Activated CD8-positive, alpha-beta memory T cell treated with anti-CD3 and anti-CD28 coated beads, Interleukin-2, amount 50 U/mL, for 24 hours (primary cell): Measurements from ENCODE around the gene SERPINB11.
"Not testable (repeated sequence)": the region's sequence is repeated elsewhere in the genome, so short reads cannot be mapped to it uniquely, and the experiment has no call there.

Source experiments
- DNase-seq: peaks from one replicate; pipeline ENCODE4 v3.0.0-alpha.2; 2020; ENCODE audit errors: extremely low read depth

SERPINB11 gene

GRCh38 chr18:63725682-63726480 is 23.1 kb downstream of the SERPINB11 start:
- no peak for DNase-seq

- no peak for DNase-seq
Measured at GRCh38 chr18:63730773-63731172, 28.0 kb downstream of the SERPINB11 start.

GRCh38 chr18:63731215-63731614 is 28.5 kb downstream of the SERPINB11 start:
- no peak for DNase-seq

- no peak for DNase-seq
Measured at GRCh38 chr18:63736876-63737275, 34.1 kb downstream of the SERPINB11 start.

GRCh38 chr18:63741769-63742168 is 39.0 kb downstream of the SERPINB11 start:
- DNase-seq, result no peak

GRCh38 chr18:63747006-63747405 is 44.2 kb downstream of the SERPINB11 start:
- no peak for DNase-seq

GRCh38 chr18:63749489-63749888 is 46.7 kb downstream of the SERPINB11 start:
- no peak for DNase-seq

- DNase-seq, result no peak
Measured at GRCh38 chr18:63752636-63753035, 49.9 kb downstream of the SERPINB11 start.

GRCh38 chr18:63753676-63754075 is 50.9 kb downstream of the SERPINB11 start:
- no peak for DNase-seq

- no peak for DNase-seq
Measured at GRCh38 chr18:63757541-63757940, 54.8 kb downstream of the SERPINB11 start.

GRCh38 chr18:63758615-63759240 is 56.0 kb downstream of the SERPINB11 start:
- DNase-seq, result no peak

- not testable (repeated sequence) for DNase-seq
Measured at GRCh38 chr18:63759786-63760185, 57.0 kb downstream of the SERPINB11 start.

- no peak for DNase-seq
Measured at GRCh38 chr18:63762518-63762917, 59.8 kb downstream of the SERPINB11 start.

GRCh38 chr18:63763831-63764600 is 61.3 kb downstream of the SERPINB11 start:
- DNase-seq, result no peak

- no peak for DNase-seq
Measured at GRCh38 chr18:63765837-63766236, 63.1 kb downstream of the SERPINB11 start.
